Tibial nerve (tissue), 4 donors: ENCODE data around the gene HSPB7.

ENCODE experiments used
- CTCF ChIP-seq, 5 experiments: fragments of 200-600 bp in 3 of 5; fragments of 450-650 bp in 2 of 5; sonication (generic) in 3 of 5; IDR thresholded peaks; one replicate each; pipeline ENCODE4 v1.5.1; 2016 to 2019; ENCODE audit warnings: antibody characterized with exemption in 5 of 5, mild to moderate bottlenecking in 3 of 5, moderate library complexity in 2 of 5
- EP300 ChIP-seq, 2 donors: sonication (generic); formaldehyde crosslinking; IDR thresholded peaks; one replicate each; pipeline ENCODE4 v1.6.1; 2017; ENCODE audit warnings: antibody characterized with exemption in 2 of 2, mild to moderate bottlenecking in 1 of 2
- POLR2A ChIP-seq, 2 donors: fragments of 450-650 bp; IDR thresholded peaks; one replicate each; pipeline ENCODE4 v1.6.1; 2017; ENCODE audit warnings: antibody characterized with exemption in 2 of 2, mild to moderate bottlenecking in 2 of 2, moderate library complexity in 2 of 2

GRCh38 chr1:16063226-16063829 is 45.5 kb upstream of the HSPB7 start:
- TF ChIP-seq POLR2A (IDR thresholded peaks at IDR 0.05) (no peak), CTCF (IDR thresholded peaks at IDR 0.05) (no peak), EP300 (IDR thresholded peaks at IDR 0.05) (no peak)
